Fibroblast of lung (primary cell): ENCODE data around the gene TOR4A. TPM values are rescaled to one million over a fixed set of nuclear protein-coding genes. Genes with fewer than 3 reads are reported as not detected.
"Not testable (repeated sequence)": the region's sequence is repeated elsewhere in the genome, so short reads cannot be mapped to it uniquely, and the experiment has no call there.

Source experiments
- DNase-seq, 2 donors: peaks; one replicate each; pipeline versions ENCODE4 v3.0.0 to v3.0.0-alpha.2; 2010; ENCODE audit warnings: low read depth in 2 of 2
- H2AFZ ChIP-seq: 2 replicates; pipeline ENCODE4 v1.5.1; 2012; ENCODE audit warnings: low read length, control low read depth, inconsistent platforms
- H3K27ac ChIP-seq: 2 replicates; pipeline ENCODE4 v1.5.1; 2011; ENCODE audit warnings: low read length, control low read depth; ENCODE audit not compliant: insufficient read depth
- H3K27me3 ChIP-seq: 2 replicates; pipeline ENCODE4 v1.5.1; 2011; ENCODE audit warnings: mild to moderate bottlenecking, low read length; ENCODE audit not compliant: control insufficient read depth, insufficient read depth
- H3K36me3 ChIP-seq: 2 replicates; pipeline ENCODE4 v1.5.1; 2011; ENCODE audit warnings: low read length; ENCODE audit not compliant: control insufficient read depth, insufficient read depth
- H3K4me1 ChIP-seq: 2 replicates; pipeline ENCODE4 v1.5.1; 2011; ENCODE audit warnings: low read length; ENCODE audit not compliant: control insufficient read depth, insufficient read depth; ENCODE audit errors: extremely low read depth
- H3K4me2 ChIP-seq: 2 replicates; pipeline ENCODE4 v1.5.1; 2011; ENCODE audit warnings: low read length, control low read depth; ENCODE audit not compliant: insufficient read depth; ENCODE audit errors: extremely low read depth
- H3K4me3 ChIP-seq, 4 experiments: fragments of 200-600 bp in 1 of 4; sonication (generic) in 1 of 4; replicated peaks in 1 of 4; 2 replicates each; pipeline ENCODE4 v1.5.1; 2011 to 2016; ENCODE audit warnings: low read length in 4 of 4, low read depth in 3 of 4, mild to moderate bottlenecking in 3 of 4, control low read depth in 2 of 4, inconsistent platforms in 1 of 4, mixed read lengths in 1 of 4; ENCODE audit not compliant: insufficient read depth in 1 of 4; ENCODE audit errors: control extremely low read depth in 1 of 4
- H3K79me2 ChIP-seq: 2 replicates; pipeline ENCODE4 v1.5.1; 2012; ENCODE audit warnings: mild to moderate bottlenecking, low read length, inconsistent platforms; ENCODE audit not compliant: control insufficient read depth, insufficient read depth
- H3K9ac ChIP-seq: 2 replicates; pipeline ENCODE4 v1.5.1; 2011; ENCODE audit warnings: mild to moderate bottlenecking, low read length, control low read depth; ENCODE audit not compliant: insufficient read depth
- H3K9me3 ChIP-seq: 2 replicates; pipeline ENCODE4 v1.5.1; 2012; ENCODE audit warnings: low read depth, low read length; ENCODE audit not compliant: control insufficient read depth, insufficient read depth
- H4K20me1 ChIP-seq: 2 replicates; pipeline ENCODE4 v1.5.1; 2011; ENCODE audit warnings: low read length; ENCODE audit not compliant: control insufficient read depth, insufficient read depth; ENCODE audit errors: extremely low read depth
- EZH2 ChIP-seq: IDR thresholded peaks from 2 replicates; pipeline ENCODE4 v1.5.1; 2012; ENCODE audit warnings: low read length, control low read depth, mild to moderate bottlenecking; ENCODE audit errors: missing control alignments
- polyA plus RNA-seq, 2 donors: library from polyadenylated mRNA; depleted of rRNA in 1 of 2; stranded (reverse) in 1 of 2; unstranded in 1 of 2; fragments of >200 nt; gene quantifications; 2 replicates each; pipeline ENCODE4 v1.2.1, GENCODE V29; 2011 to 2012; ENCODE audit warnings: missing spikeins in 1 of 2
- total RNA-seq: library from RNA; depleted of rRNA; stranded (reverse); fragments of >200 nt; gene quantifications from 2 replicates; pipeline ENCODE4 v1.2.1, GENCODE V29; 2014
- TF ChIP-seq, protein P1 (sequence below), 2 donors: IDR thresholded peaks in 1 of 2; conservative IDR thresholded peaks in 1 of 2; 1 replicate in 1 of 2; 2 replicates in 1 of 2; pipeline ENCODE4 v1.5.1; 2011 to 2012; ENCODE audit warnings: low read length in 2 of 2, control low read depth in 1 of 2, inconsistent platforms in 1 of 2, low read depth in 1 of 2, mild to moderate bottlenecking in 1 of 2

Gene TOR4A
- total and polyA plus RNA-seq, 2 donors (not counting 1 experiment from before 2014, with no cell fraction given), result 3.3 to 22.1 TPM

DNA sequence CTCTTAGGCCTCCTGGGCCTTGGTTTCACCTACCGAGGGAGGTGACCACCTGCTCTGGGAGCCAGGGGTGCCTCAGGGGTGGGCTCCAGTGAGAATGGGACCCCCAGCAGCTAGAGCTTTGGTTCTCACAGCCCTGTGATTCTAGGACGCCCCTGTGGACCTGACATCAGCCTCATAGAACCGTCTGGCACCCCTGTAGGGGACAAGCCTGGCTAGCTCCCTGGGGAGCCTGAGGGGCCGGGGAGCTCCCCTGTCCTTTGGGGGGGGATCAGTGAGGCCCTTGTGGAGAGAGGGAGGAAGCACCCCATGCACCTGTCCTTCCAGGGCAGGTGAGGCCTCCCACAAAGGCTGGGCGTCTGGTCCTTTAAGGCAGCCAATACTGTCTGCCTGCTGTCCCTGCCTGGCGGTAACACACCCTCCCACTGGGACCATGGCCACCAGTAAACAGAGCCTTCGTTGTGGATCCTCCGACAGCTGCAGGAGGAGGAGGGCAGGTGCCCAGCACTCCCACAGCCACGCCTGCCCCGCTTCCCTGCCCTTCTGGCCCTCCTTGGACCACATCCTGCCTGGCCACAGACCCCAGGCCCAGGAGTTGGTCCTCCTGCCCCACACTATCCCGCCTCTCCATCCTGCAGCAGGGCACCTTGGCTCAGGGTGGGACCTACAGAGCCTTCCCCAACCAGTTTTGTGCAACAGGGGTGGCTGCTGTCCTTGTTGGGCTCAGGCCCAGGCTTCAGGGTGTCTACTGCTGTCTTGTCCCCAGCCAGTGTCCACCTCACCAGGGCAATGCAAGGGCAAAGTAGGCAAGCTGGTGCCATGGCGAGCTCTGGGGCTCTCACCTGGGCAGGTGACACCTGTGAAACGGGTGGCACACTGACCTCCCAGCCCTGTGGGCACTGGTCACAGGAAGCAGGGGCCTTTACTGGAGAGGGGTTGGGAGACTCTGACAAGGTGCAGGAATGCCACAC, 39.5 kb upstream of the TOR4A start:
- Histone ChIP-seq H2AFZ (no peak overlapping the region), H3K9me3 (no peaks in the 10 kb centered on the region), H3K9ac (no peak overlapping the region), H3K79me2 (peaks cover 29% of the 10 kb centered on the region), H3K4me2 (no peak overlapping the region), H4K20me1 (no peaks in the 10 kb centered on the region), H3K4me1 (peaks cover 6% of the 10 kb centered on the region), H3K27ac (no peak overlapping the region), H3K27me3 (no peaks in the 10 kb centered on the region), H3K36me3 (peaks cover 13% of the 10 kb centered on the region), H3K4me3 (no peak overlapping the region)
- DNase-seq, result no peak
- TF ChIP-seq, protein P1, sequence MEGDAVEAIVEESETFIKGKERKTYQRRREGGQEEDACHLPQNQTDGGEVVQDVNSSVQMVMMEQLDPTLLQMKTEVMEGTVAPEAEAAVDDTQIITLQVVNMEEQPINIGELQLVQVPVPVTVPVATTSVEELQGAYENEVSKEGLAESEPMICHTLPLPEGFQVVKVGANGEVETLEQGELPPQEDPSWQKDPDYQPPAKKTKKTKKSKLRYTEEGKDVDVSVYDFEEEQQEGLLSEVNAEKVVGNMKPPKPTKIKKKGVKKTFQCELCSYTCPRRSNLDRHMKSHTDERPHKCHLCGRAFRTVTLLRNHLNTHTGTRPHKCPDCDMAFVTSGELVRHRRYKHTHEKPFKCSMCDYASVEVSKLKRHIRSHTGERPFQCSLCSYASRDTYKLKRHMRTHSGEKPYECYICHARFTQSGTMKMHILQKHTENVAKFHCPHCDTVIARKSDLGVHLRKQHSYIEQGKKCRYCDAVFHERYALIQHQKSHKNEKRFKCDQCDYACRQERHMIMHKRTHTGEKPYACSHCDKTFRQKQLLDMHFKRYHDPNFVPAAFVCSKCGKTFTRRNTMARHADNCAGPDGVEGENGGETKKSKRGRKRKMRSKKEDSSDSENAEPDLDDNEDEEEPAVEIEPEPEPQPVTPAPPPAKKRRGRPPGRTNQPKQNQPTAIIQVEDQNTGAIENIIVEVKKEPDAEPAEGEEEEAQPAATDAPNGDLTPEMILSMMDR (conservative IDR thresholded peaks at IDR 0.05 in 1 of 2, IDR thresholded peaks at IDR 0.05 in 1 of 2; ENCODE audit: low read depth in 1 of 2, low read length in 2 of 2), result no peak
- TF ChIP-seq EZH2, result no peak

DNA sequence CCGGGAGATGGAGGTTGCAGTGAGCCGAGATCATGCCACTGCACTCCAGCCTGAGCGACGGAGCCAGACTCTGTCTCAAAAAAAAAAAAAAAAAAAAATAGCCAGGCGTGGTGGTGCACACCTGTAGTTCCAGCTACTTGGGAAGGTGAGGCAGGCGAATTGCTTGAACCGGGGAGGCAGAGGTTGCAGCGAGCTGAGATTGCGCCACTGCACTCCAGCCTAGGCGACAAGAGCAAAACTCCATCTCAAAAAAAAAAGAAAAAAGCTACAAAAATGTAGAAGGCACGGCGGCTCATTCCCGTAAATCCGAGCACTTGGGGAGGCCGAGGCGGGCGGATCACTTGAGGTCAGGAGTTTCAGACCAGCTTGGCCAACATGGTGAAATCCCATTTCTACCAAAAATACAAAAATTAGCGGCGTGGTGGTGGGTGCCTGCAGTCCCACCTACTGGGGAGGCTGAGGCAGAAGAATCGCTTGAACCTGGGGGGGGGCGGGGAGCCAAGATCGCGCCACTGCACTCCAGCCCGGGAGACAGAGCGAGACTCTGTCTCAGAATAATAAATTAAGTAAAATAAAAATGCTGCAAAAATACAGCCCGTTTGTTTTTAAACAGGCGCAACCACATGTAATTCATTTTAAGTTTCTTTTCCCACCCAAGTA, 37.9 kb upstream of the TOR4A start:
- peak overlapping the region; percentile 95 for H3K27ac ChIP-seq
- DNase-seq, H4K20me1 ChIP-seq, H2AFZ ChIP-seq, H3K4me1 ChIP-seq, H3K27me3 ChIP-seq, H3K9me3 ChIP-seq: not testable (repeated sequence)
- peaks cover 38% of the 10 kb centered on the region for H3K79me2 ChIP-seq
- peak overlapping the region; percentile 89 for H3K9ac ChIP-seq
- peaks cover 18% of the 10 kb centered on the region for H3K36me3 ChIP-seq
- peak overlapping the region; percentile 61 to 76 (median 72) for H3K4me3 ChIP-seq
- H3K4me2 ChIP-seq, result peak overlapping the region; percentile 96

DNA sequence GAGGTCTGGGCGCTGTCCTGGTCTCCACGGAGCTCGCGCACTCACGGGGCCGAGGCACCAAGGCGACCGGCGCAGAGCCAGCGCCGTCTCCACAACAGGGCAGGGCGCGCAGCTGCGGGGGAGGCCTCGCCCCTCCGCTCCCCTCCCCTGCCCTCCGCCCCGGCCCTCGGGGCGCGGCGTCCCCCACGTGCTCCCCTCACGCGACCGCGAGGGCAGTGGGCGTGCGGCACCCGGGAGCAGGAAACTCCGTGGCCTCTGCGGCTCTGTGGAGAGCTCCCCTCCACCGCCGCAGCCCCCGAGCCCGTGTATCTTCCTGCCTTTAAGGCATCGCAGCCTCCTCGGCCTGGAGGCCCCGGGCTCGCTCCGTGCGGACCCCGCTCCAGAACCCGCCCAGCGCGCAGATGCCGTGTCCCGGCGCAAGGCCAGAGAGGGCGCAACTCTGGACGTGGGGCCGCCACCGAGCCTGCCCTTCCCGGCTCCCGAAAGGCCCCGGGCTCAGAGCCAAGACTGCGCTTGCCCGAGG, 37.1 kb upstream of the TOR4A start:
- no peaks in the 10 kb centered on the region for H3K27me3 ChIP-seq
- peaks cover 6% of the 10 kb centered on the region for H3K4me1 ChIP-seq
- H3K4me2 ChIP-seq, result peak overlapping the region; percentile 96
- peaks cover 38% of the 10 kb centered on the region for H3K79me2 ChIP-seq
- peak overlapping the region; percentile 95 for H3K27ac ChIP-seq
- H4K20me1 ChIP-seq, result no peaks in the 10 kb centered on the region
- peak overlapping the region; percentile 16 for H2AFZ ChIP-seq
- DNase-seq, result peak; percentile 67 to 74
- H3K9me3 ChIP-seq, result no peaks in the 10 kb centered on the region
- no peak for TF ChIP-seq EZH2
- TF ChIP-seq, protein P1 (conservative IDR thresholded peaks at IDR 0.05 in 1 of 2, IDR thresholded peaks at IDR 0.05 in 1 of 2; ENCODE audit: low read depth in 1 of 2, low read length in 2 of 2), result no peak
- peak overlapping the region; percentile 61 to 76 (median 72) for H3K4me3 ChIP-seq
- peaks cover 18% of the 10 kb centered on the region for H3K36me3 ChIP-seq
- H3K9ac ChIP-seq, result peak overlapping the region; percentile 89
